ENCODE results near the gene LOXL4. TPM values are rescaled to one million over a fixed set of nuclear protein-coding genes. Genes with fewer than 3 reads are reported as not detected.
A peak's percentile ranks its signal among the peaks of the same experiment; 100 is the strongest.

Gene LOXL4
- under 1 TPM; 0.77 to 0.94 TPM for total RNA-seq
- long read RNA-seq, partial matches to known transcripts: 0 of 1 reads
- long read RNA-seq, other reads (novel, unspliced or antisense): 0 of 1 reads

- DNase-seq: no peak
- intact Hi-C loops (cut with DNase I): loop anchor here in 1 of 2 donors (2.0 to 10.0 kb wide), 2 partner anchors 41 to 147 kb away; partner anchors contain the start of gene PYROXD2
- peak; percentile 31 to 61 for ATAC-seq
These were observed at the start of gene LOXL4 for GRCh38 chr10:98267894-98268693. Gene LOXL4, minus strand, starts transcription at chr10:98268194. Its CDS starts 5,175 bp downstream, at chr10:98263019.

GRCh38 chr10:98316661-98317060 is 48.7 kb upstream of the LOXL4 start:
- DNase-seq: no peak
- ATAC-seq: peak in 1 of 2 donors; percentile 79
- intact Hi-C loops (cut with DNase I): loop anchor here in 1 of 2 donors (10.0 kb wide), 1 partner anchor 402 kb away; no protein-coding TSS in a partner anchor

- ATAC-seq (peak in 1 of 2 donors; percentile 5), DNase-seq (no peak)
- intact Hi-C loops (cut with DNase I): loop anchor here in 1 of 2 donors (10.0 kb wide), 1 partner anchor 401 kb away; no protein-coding TSS in a partner anchor
These were observed 48.2 kb upstream of the LOXL4 start for GRCh38 chr10:98316170-98316569.

- ATAC-seq: peak; percentile 28 to 67
- intact Hi-C loops (cut with DNase I): loop anchor here in 1 of 2 donors (10.0 kb wide), 1 partner anchor 400 kb away; no protein-coding TSS in a partner anchor
These were observed 46.7 kb upstream of the LOXL4 start for GRCh38 chr10:98314532-98315284.

GRCh38 chr10:98313598-98313997 is 45.6 kb upstream of the LOXL4 start:
- intact Hi-C loops (cut with DNase I): loop anchor here in 1 of 2 donors (10.0 kb wide), 1 partner anchor 399 kb away; no protein-coding TSS in a partner anchor
- DNase-seq: no peak
- ATAC-seq: no peak

More at GRCh38 chr10:98314532-98315284, 46.7 kb upstream of the LOXL4 start:
- DNase-seq: no peak

GRCh38 chr10:98312822-98313221 is 44.8 kb upstream of the LOXL4 start:
- intact Hi-C loops (cut with DNase I): loop anchor here in 1 of 2 donors (10.0 kb wide), 1 partner anchor 398 kb away; no protein-coding TSS in a partner anchor
- DNase-seq (no peak), ATAC-seq (no peak)

GRCh38 chr10:98312349-98312748 is 44.4 kb upstream of the LOXL4 start:
- intact Hi-C loops (cut with DNase I): loop anchor here in 1 of 2 donors (10.0 kb wide), 1 partner anchor 398 kb away; no protein-coding TSS in a partner anchor
- no peak for ATAC-seq
- no peak for DNase-seq

GRCh38 chr10:98310701-98311100 is 42.7 kb upstream of the LOXL4 start:
- ATAC-seq (no peak), DNase-seq (no peak)
- intact Hi-C loops (cut with DNase I): loop anchor here in 1 of 2 donors (1.0 to 10.0 kb wide), 2 partner anchors 48 to 396 kb away; no protein-coding TSS in a partner anchor

GRCh38 chr10:98309366-98310355 is 41.7 kb upstream of the LOXL4 start:
- peak; percentile 69 for DNase-seq
- intact Hi-C loops (cut with DNase I): loop anchor here (1.0 to 10.0 kb wide), 7 partner anchors 43 to 395 kb away; no protein-coding TSS in a partner anchor

GRCh38 chr10:98308669-98309365 is 40.8 kb upstream of the LOXL4 start:
- intact Hi-C loops (cut with DNase I): loop anchor here (2.0 to 10.0 kb wide), 5 partner anchors 42 to 138 kb away; no protein-coding TSS in a partner anchor
- ATAC-seq (peak; percentile 25 to 26), DNase-seq (no peak)

More at GRCh38 chr10:98309366-98310355, 41.7 kb upstream of the LOXL4 start:
- peak; percentile 97 for ATAC-seq

GRCh38 chr10:98307916-98308541 is 40.0 kb upstream of the LOXL4 start:
- intact Hi-C loops (cut with DNase I): loop anchor here (2.0 to 10.0 kb wide), 5 partner anchors 41 to 137 kb away; no protein-coding TSS in a partner anchor
- ATAC-seq: no peak
- no peak for DNase-seq

- intact Hi-C loops (cut with DNase I): loop anchor here (5.0 to 10.0 kb wide), 3 partner anchors 52 to 134 kb away; no protein-coding TSS in a partner anchor
- ATAC-seq (no peak), DNase-seq (no peak)
These were observed 38.5 kb upstream of the LOXL4 start for GRCh38 chr10:98306501-98306900.

- intact Hi-C loops (cut with DNase I): loop anchor here (10.0 kb wide), 2 partner anchors 49 to 59 kb away; no protein-coding TSS in a partner anchor
- no peak for DNase-seq
- no peak for ATAC-seq
These were observed 35.6 kb upstream of the LOXL4 start for GRCh38 chr10:98303569-98303968.

- intact Hi-C loops (cut with DNase I): loop anchor here (10.0 kb wide), 2 partner anchors 48 to 58 kb away; no protein-coding TSS in a partner anchor
- DNase-seq (no peak), ATAC-seq (peak in 1 of 2 donors; percentile 79)
These were observed 34.9 kb upstream of the LOXL4 start for GRCh38 chr10:98302741-98303365.

GRCh38 chr10:98301664-98302319 is 33.8 kb upstream of the LOXL4 start:
- no peak for DNase-seq
- no peak for ATAC-seq
- intact Hi-C loops (cut with DNase I): loop anchor here (10.0 kb wide), 2 partner anchors 47 to 57 kb away; no protein-coding TSS in a partner anchor

All from left cardiac atrium (tissue), 4 donors.